Psoas muscle (tissue), 8 donors: ENCODE measurements around the gene ENO2. TPM values are rescaled to one million over a fixed set of nuclear protein-coding genes. Genes with fewer than 3 reads are reported as not detected.

Experiments used
- ATAC-seq, 4 donors: fragments of 200-7000 bp; cut with Tn5 transposase; one replicate each; pipeline ENCODE4 v1.9.1; 2020; ENCODE audit warnings: moderate library complexity in 3 of 4, mild to moderate bottlenecking in 2 of 4
- DNase-seq, 2 donors: peaks; one replicate each; pipeline ENCODE4 v3.0.0-alpha.2; 2020
- H3K27ac ChIP-seq: fragments of 200-600 bp; one replicate; pipeline ENCODE4 v1.8.0; 2022
- H3K27me3 ChIP-seq, 3 donors: fragments of 200-600 bp in 1 of 3; one replicate each; pipeline versions ENCODE4 v1.6.1 to v1.8.0; 2013 to 2022; ENCODE audit warnings: low read length in 2 of 3, mild to moderate bottlenecking in 2 of 3, moderate library complexity in 1 of 3; ENCODE audit not compliant: insufficient read depth in 3 of 3
- H3K36me3 ChIP-seq, 2 donors: fragments of 200-600 bp in 1 of 2; one replicate each; pipeline versions ENCODE4 v1.6.1 to v1.8.0; 2013 to 2022; ENCODE audit warnings: low read depth in 1 of 2, mild to moderate bottlenecking in 1 of 2, moderate library complexity in 1 of 2; ENCODE audit not compliant: insufficient read depth in 1 of 2
- H3K4me1 ChIP-seq: fragments of 200-600 bp; one replicate; pipeline ENCODE4 v1.8.0; 2022
- H3K4me3 ChIP-seq: fragments of 200-600 bp; one replicate; pipeline ENCODE4 v1.8.0; 2022; ENCODE audit warnings: mild to moderate bottlenecking
- H3K9me3 ChIP-seq: fragments of 200-600 bp; one replicate; pipeline ENCODE4 v1.8.0; 2022
- WGBS, 3 donors: extraction: QIAGEN DNeasy Blood & Tissue Kit; methylation state at CpG; one replicate each; pipeline versions ENCODE4 v1.1.6 to v1.1.7; 2013; 5-methylcytosine and 5-hydroxymethylcytosine counted together
- intact Hi-C, 2 donors: fragments of 100-400 bp; cut with DNase I; formaldehyde crosslinking; loops; one replicate each; pipeline versions ENCODE4 v1.11.0 to v1.14.2; 2022
- polyA plus RNA-seq, 3 donors: library from polyadenylated mRNA; stranded (reverse); fragments of 200-250 nt; gene quantifications; one replicate each; pipeline ENCODE4 v1.2.3, GENCODE V29; 2013
- total RNA-seq, 4 donors: library from RNA; stranded (reverse); fragmentation: NEBNext Ultra II Directional in 2 of 4; extraction: Animal tissue kit (Norgen Biotek cat#: 25700) in 2 of 4; gene quantifications; one replicate each; pipeline versions ENCODE4 v1.2.1 to v1.2.4, GENCODE V29; 2021 to 2023
- TF ChIP-seq, protein P1 (sequence below): fragments of 200-600 bp; IDR thresholded peaks from one replicate; pipeline ENCODE4 v1.8.0; 2022; ENCODE audit warnings: antibody characterized with exemption
- donor health status: healthy with polysubstance abuse.
- donor health status: DM: no; HTN: no; CAD: no; lungs with moderate emphysema.
- donor health status: Bipolar disorder and iron deficiency.
- donor health status: healthy.
- donor health status: DM: yes; HTN: yes; CAD: no.
- donor health status: DM: no; HTN: no; CAD: no.
- donor health status: DM: no; HTN: no; CAD: no.
- donor health status: DM: yes; HTN: yes; CAD: no.

ENO2 gene
- total and polyA plus RNA-seq, 7 donors, result 1.4 to 4.6 (median 2.0) TPM

DNA sequence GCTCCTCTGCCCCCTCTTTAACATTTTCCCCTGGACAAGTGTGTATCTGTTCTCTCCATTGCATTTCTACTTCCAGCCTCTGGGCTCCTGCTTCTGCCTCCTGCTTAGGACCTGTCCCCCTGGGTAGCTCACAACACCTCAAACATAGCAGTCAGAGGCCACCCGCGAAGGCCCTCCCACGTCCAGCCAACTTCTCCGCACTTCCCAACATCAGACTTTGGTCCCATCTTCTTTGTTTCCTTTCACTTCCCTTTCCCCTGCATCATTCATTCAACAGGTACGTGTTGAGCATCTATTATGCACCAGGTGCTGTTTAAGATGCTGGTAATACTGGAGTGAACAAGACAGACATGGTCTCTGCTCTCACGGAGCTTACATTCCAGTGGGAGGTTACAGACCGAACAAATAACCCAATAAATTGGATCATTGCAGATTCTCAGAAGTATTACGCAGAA lies 32.6 kb downstream of the ENO2 start:
- ATAC-seq (no peak), DNase-seq (peak in 1 of 2 donors; percentile 35)
- WGBS, 3 donors, result 71 to 80% (median 77%) methylated on average over 8 of the region's 8 CpGs
- no peaks in the 10 kb centered on the region for H3K27me3 ChIP-seq
- peaks cover 21% of the 10 kb centered on the region for H3K4me1 ChIP-seq
- H3K4me3 ChIP-seq, result no peak overlapping the region
- H3K9me3 ChIP-seq, result no peaks in the 10 kb centered on the region
- TF ChIP-seq, protein P1, sequence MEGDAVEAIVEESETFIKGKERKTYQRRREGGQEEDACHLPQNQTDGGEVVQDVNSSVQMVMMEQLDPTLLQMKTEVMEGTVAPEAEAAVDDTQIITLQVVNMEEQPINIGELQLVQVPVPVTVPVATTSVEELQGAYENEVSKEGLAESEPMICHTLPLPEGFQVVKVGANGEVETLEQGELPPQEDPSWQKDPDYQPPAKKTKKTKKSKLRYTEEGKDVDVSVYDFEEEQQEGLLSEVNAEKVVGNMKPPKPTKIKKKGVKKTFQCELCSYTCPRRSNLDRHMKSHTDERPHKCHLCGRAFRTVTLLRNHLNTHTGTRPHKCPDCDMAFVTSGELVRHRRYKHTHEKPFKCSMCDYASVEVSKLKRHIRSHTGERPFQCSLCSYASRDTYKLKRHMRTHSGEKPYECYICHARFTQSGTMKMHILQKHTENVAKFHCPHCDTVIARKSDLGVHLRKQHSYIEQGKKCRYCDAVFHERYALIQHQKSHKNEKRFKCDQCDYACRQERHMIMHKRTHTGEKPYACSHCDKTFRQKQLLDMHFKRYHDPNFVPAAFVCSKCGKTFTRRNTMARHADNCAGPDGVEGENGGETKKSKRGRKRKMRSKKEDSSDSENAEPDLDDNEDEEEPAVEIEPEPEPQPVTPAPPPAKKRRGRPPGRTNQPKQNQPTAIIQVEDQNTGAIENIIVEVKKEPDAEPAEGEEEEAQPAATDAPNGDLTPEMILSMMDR, result no peak
- H3K27ac ChIP-seq, result no peak overlapping the region
- H3K36me3 ChIP-seq, result peaks cover 0 to 20% of the 10 kb centered on the region in 2 donors
- intact Hi-C loops, result loop anchor here (5.0 kb wide), 3 partner anchors 95 to 165 kb away; partner anchors contain the start of gene C1R (in 1 of the 2)

DNA sequence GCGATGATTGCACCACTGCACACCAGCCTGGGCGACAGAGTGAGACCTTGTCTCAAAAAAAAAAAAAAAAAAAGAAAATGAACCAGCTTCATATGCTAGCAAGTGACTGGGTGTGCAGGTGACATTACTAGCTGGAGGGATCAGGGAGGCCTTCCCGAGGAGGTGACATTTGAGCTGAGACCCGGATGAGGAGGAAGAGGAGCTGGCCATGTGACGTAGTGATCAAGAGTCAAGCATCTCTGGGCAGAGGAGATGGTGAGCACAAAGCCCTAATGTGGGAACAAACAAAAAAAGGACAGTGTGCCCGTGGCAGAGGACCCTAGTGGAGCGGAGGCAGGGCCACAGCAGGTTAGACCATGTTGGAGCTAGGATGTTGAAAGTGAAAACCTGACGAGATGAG lies 33.2 kb downstream of the ENO2 start:
- 78 to 89% (median 87%) methylated on average over 8 of the region's 8 CpGs for WGBS, 3 donors
- peaks cover 21% of the 10 kb centered on the region for H3K4me1 ChIP-seq
- H3K4me3 ChIP-seq, result no peak overlapping the region
- DNase-seq, result peak in 1 of 2 donors; percentile 4
- H3K27ac ChIP-seq, result no peak overlapping the region
- ATAC-seq, result no peak
- TF ChIP-seq, protein P1, result no peak
- intact Hi-C loops, result loop anchor here (5.0 kb wide), 3 partner anchors 95 to 165 kb away; partner anchors contain the start of gene C1R (in 1 of the 2)
- no peaks in the 10 kb centered on the region for H3K9me3 ChIP-seq
- H3K36me3 ChIP-seq, result peaks cover 0 to 20% of the 10 kb centered on the region in 2 donors
- no peaks in the 10 kb centered on the region for H3K27me3 ChIP-seq

DNA sequence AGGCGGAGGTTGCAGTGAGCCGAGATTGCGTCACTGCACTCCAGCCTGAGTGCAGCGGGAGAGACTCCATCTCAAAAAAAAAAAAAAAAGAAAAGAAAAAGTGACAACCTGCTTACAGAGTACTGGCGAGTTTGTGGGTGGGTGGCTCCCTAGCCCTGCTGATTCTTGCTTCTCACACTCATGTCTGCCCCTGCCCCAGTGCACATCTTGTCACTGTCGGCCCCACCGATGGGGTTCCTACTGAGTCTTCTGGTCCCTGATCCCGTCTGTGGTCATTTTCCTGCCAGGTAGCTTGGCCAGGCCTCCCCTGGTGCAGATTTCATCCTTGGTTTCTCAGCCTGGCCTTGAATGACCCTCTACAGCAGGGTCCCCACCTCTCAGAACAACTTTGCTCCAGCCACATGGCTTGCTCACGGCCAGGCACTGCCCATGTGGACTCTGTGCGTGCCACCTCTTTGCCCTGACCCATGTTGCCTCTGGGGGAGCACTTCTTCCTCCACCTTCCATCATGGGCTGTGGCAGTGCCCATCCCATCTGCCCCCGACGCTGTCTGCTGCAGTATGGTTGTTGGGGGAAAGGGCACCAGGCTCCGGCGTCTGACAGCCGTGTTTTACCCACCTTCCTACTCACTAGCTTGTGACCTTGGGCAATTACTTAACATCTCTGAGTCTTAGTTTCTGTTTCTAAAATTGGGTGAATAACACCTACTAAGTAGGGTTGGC lies 34.7 kb downstream of the ENO2 start:
- intact Hi-C loops, result loop anchor here (5.0 kb wide), 3 partner anchors 93 to 163 kb away; partner anchors contain the start of gene C1R (in 1 of the 2)
- Histone ChIP-seq H3K4me3 (no peak overlapping the region), H3K36me3 (peaks cover 0 to 20% of the 10 kb centered on the region in 2 donors), H3K27me3 (no peaks in the 10 kb centered on the region), H3K27ac (no peak overlapping the region), H3K9me3 (no peaks in the 10 kb centered on the region), H3K4me1 (peaks cover 17% of the 10 kb centered on the region)
- TF ChIP-seq, protein P1, result no peak
- 75 to 84% (median 76%) methylated on average over 15 of the region's 15 CpGs for whole genome bisulfite sequencing, 3 donors
- DNase-seq (peak; percentile 11 to 54), ATAC-seq (no peak)

DNA sequence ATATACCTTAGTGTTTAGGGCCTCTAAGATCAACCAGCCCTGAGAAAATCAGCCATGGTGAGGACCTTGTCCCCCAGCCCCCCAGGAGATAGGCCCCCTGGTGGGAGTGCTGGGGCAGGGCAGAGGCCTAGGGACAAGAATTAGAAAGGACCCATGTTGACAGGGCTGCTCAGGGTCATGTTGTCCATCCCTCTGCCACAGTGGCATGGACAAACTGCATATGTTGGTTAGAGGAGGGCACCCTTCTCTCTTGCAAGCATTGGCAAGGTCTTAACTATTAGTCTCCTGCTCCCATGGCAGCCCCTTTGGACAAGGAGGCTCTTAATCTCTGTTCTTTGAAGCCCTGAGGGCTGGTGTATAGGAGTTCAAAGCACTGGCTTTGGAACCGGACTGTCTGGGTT lies 36.0 kb downstream of the ENO2 start:
- no peak overlapping the region for H3K27ac ChIP-seq
- WGBS, 3 donors, result 86 to 91% (median 90%) methylated on average over 1 of the region's 1 CpG
- no peaks in the 10 kb centered on the region for H3K27me3 ChIP-seq
- DNase-seq (peak in 1 of 2 donors; percentile 1), ATAC-seq (no peak)
- H3K36me3 ChIP-seq, result peaks cover 0 to 18% of the 10 kb centered on the region in 2 donors
- H3K4me3 ChIP-seq, result no peak overlapping the region
- H3K9me3 ChIP-seq, result no peaks in the 10 kb centered on the region
- peaks cover 10% of the 10 kb centered on the region for H3K4me1 ChIP-seq
- intact Hi-C loops, result loop anchor here in 1 of 2 donors (5.0 kb wide), 1 partner anchor 82 kb away; no protein-coding TSS in a partner anchor
- TF ChIP-seq, protein P1, result no peak
